K562 (cell line): ENCODE data around the gene SAXO2. TPM values are rescaled to one million over a fixed set of nuclear protein-coding genes. Genes with fewer than 3 reads are reported as not detected.

Experiments
- CREM ChIP-seq: IDR thresholded peaks from 2 replicates; pipeline ENCODE4 v1.6.1; 2014; ENCODE audit warnings: antibody characterized with exemption, low read depth
- CTBP1 ChIP-seq: fragments of 450-650 bp; IDR thresholded peaks from 2 replicates; pipeline ENCODE4 v1.6.1; 2016; ENCODE audit warnings: borderline replicate concordance
- DMBX1 ChIP-seq: fragments of 250-450 bp; sonication (Bioruptor Pico); IDR thresholded peaks from 2 replicates; pipeline ENCODE4 v1.8.0; 2022; ENCODE audit warnings: inconsistent platforms, mild to moderate bottlenecking, moderate library complexity, borderline replicate concordance
- E2F3 ChIP-seq: fragments of 250-450 bp; sonication (Bioruptor Pico); IDR thresholded peaks from 2 replicates; pipeline ENCODE4 v1.4.0; 2020; ENCODE audit warnings: mild to moderate bottlenecking
- GATA2 ChIP-seq: sonication (generic); formaldehyde crosslinking; IDR thresholded peaks from 2 replicates; pipeline ENCODE4 v1.4.0; 2020; ENCODE audit warnings: mild to moderate bottlenecking, missing genetic modification reagents
- MEF2A ChIP-seq: IDR thresholded peaks from 2 replicates; pipeline ENCODE4 v1.6.1; 2011; ENCODE audit warnings: low read depth, mild to moderate bottlenecking, low read length, moderate library complexity; ENCODE audit not compliant: control insufficient read depth
- TCF3 ChIP-seq: sonication (generic); formaldehyde crosslinking; IDR thresholded peaks from 2 replicates; pipeline ENCODE4 v1.4.0; 2020; ENCODE audit warnings: mild to moderate bottlenecking, missing genetic modification reagents
- ZBTB40 ChIP-seq, 2 experiments: fragments of 450-650 bp in 1 of 2; sonication (generic) in 1 of 2; formaldehyde crosslinking in 1 of 2; IDR thresholded peaks; 2 replicates each; pipeline versions ENCODE4 v1.7.1 to v1.9.0; 2016 to 2022; ENCODE audit warnings: inconsistent platforms in 1 of 2, mild to moderate bottlenecking in 1 of 2, missing genetic modification reagents in 1 of 2
- ZNF140 ChIP-seq: fragments of 250-450 bp; sonication (Bioruptor Pico); IDR thresholded peaks from 2 replicates; pipeline ENCODE4 v1.8.0; 2021; ENCODE audit warnings: moderate library complexity, mild to moderate bottlenecking, inconsistent platforms
- ZNF384 ChIP-seq: IDR thresholded peaks from 2 replicates; pipeline ENCODE4 v1.6.1; 2012; ENCODE audit warnings: low read depth, low read length, improper control_type of control experiment
- ZNF77 ChIP-seq: fragments of 250-450 bp; sonication (Bioruptor Pico); IDR thresholded peaks from 2 replicates; pipeline ENCODE4 v1.5.0; 2020
- polyA plus RNA-seq, 8 experiments: library from polyadenylated mRNA; depleted of rRNA in 4 of 8; stranded (reverse) in 5 of 8; unstranded in 3 of 8; fragments of >200 nt; fragmentation: Nextera tagmentation in 2 of 8; fragmentation: Illumina TruSeq in 1 of 8; extraction: Ambion mirVana in 2 of 8; extraction: Trizol in 1 of 8; gene quantifications; 2 replicates each; pipeline versions ENCODE4 v1.2.1 to v1.2.3, GENCODE V29; 2011 to 2014; ENCODE audit warnings: inconsistent platforms in 1 of 8, missing spikeins in 1 of 8
- total RNA-seq, 7 experiments: library from RNA; depleted of rRNA in 6 of 7; stranded (reverse); fragments of >200 nt in 6 of 7; fragmentation: Illumina TruSeq in 2 of 7; extraction: Trizol in 2 of 7; gene quantifications; 2 replicates each; pipeline versions ENCODE4 v1.2.1 to v1.2.3, GENCODE V29; 2011 to 2021; ENCODE audit warnings: low replicate concordance in 1 of 7
- TF ChIP-seq, protein P1 (sequence below): fragments of 250-450 bp; sonication (Bioruptor Pico); IDR thresholded peaks from 2 replicates; pipeline ENCODE4 v1.4.0; 2020; ENCODE audit warnings: mild to moderate bottlenecking, moderate library complexity

The SAXO2 gene
- total and polyA plus RNA-seq, 9 of the 15 experiments (the other 6 are each of a cell fraction or from before 2014, with no cell fraction given) = 3.1 to 14.2 (median 8.2) TPM

DNA sequence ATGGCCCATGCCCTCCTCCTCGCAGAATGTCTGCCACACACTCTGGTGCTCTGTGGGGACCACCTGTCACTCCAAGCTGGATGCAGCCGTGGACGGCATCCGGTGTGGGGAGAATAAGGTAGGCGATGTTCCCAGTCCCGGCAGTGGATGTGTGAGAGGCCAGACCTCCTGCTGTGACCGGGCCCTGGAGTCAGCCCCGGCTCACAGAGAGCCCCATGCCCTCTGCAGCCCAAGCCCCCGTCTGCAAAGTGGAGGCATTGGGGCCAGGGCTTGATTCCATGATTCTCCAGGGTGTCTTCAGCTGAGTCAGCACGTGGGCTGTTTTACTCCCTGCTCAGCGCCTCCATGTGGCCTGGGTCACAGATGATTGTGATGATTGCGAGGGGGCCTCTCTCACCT lies 54.5 kb downstream of the SAXO2 start (continued):
- TF ChIP-seq ZNF140 (CRISPR knock-in tag) (no peak), ZNF384 (no peak), ZNF77 (CRISPR knock-in tag) (no peak), DMBX1 (no peak), ZBTB40 (IDR thresholded peaks at IDR 0.05) (no peak), ZBTB40 (CRISPR knock-in tag; IDR thresholded peaks at IDR 0.05) (no peak), MEF2A (no peak), E2F3 (CRISPR knock-in tag) (no peak), GATA2 (no peak), CTBP1 (no peak), TCF3 (no peak), CREM (no peak)
- TF ChIP-seq, protein P1, sequence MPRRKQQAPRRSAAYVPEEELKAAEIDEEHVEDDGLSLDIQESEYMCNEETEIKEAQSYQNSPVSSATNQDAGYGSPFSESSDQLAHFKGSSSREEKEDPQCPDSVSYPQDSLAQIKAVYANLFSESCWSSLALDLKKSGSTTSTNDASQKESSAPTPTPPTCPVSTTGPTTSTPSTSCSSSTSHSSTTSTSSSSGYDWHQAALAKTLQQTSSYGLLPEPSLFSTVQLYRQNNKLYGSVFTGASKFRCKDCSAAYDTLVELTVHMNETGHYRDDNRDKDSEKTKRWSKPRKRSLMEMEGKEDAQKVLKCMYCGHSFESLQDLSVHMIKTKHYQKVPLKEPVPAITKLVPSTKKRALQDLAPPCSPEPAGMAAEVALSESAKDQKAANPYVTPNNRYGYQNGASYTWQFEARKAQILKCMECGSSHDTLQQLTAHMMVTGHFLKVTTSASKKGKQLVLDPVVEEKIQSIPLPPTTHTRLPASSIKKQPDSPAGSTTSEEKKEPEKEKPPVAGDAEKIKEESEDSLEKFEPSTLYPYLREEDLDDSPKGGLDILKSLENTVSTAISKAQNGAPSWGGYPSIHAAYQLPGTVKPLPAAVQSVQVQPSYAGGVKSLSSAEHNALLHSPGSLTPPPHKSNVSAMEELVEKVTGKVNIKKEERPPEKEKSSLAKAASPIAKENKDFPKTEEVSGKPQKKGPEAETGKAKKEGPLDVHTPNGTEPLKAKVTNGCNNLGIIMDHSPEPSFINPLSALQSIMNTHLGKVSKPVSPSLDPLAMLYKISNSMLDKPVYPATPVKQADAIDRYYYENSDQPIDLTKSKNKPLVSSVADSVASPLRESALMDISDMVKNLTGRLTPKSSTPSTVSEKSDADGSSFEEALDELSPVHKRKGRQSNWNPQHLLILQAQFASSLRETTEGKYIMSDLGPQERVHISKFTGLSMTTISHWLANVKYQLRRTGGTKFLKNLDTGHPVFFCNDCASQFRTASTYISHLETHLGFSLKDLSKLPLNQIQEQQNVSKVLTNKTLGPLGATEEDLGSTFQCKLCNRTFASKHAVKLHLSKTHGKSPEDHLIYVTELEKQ (CRISPR knock-in tag) = no peak
- TF ChIP-seq, all 486 proteins: peak for 21
